ENCODE data around the gene CSRP2. TPM values are rescaled to one million over a fixed set of nuclear protein-coding genes. Genes with fewer than 3 reads are reported as not detected.

CSRP2 gene
- polyA plus RNA-seq, 3 donors, result 0.07 TPM; not detected in 2

- H3K27me3 Mint-ChIP-seq (ENCODE audit: low read depth in 3 of 3), result no peaks in the 10 kb centered on the region
- no peaks in the 10 kb centered on the region for H3K4me1 Mint-ChIP-seq
- no peaks in the 10 kb centered on the region for H3K79me2 ChIP-seq (ENCODE audit: insufficient read depth, low read length)
- intact Hi-C loops (cut with micrococcal nuclease), result no loop called here
- H3K4me3 ChIP-seq (replicated peaks in 1 of 3; ENCODE audit: low read depth in 2 of 3, low read length in 3 of 3), result no peak overlapping the region
- peaks cover 0 to 3% (median 2%) of the 10 kb centered on the region in 7 donors for H3K9me3 Mint-ChIP-seq
- H3K36me3 Mint-ChIP-seq, result no peaks in the 10 kb centered on the region
- no peaks in the 10 kb centered on the region for H3K4me1 ChIP-seq (ENCODE audit: control insufficient read depth in 1 of 2, insufficient read depth in 2 of 2, low read length in 2 of 2)
- H3K36me3 ChIP-seq (replicated peaks in 1 of 2; ENCODE audit: control insufficient read depth in 1 of 2, insufficient read depth in 2 of 2, low read length in 2 of 2), result no peaks in the 10 kb centered on the region
- no peaks in the 10 kb centered on the region for H3K27me3 ChIP-seq (ENCODE audit: control insufficient read depth in 2 of 2, insufficient read depth in 2 of 2, low read length in 2 of 2)
- DNase-seq, result no peak
- no peak overlapping the region for H3K27ac Mint-ChIP-seq
- no peaks in the 10 kb centered on the region for H4K20me1 ChIP-seq (ENCODE audit: insufficient read depth, low read length)
- no peak overlapping the region for H2AFZ ChIP-seq (ENCODE audit: insufficient read depth, low read depth, low read length, poor library complexity, severe bottlenecking)
- no peak overlapping the region for H3K4me3 Mint-ChIP-seq
- WGBS (ENCODE audit: insufficient coverage), result 71% methylated on average over 1 of the region's 6 CpGs
- TF ChIP-seq CTCF (IDR thresholded peaks at IDR 0.05), result no peak
- H3K4me2 ChIP-seq (replicated peaks; ENCODE audit: extremely low read depth, low read length, poor library complexity, severe bottlenecking), result no peak overlapping the region
- no peak overlapping the region for H3K27ac ChIP-seq (ENCODE audit: low read depth in 1 of 2, low read length in 2 of 2)
- no peaks in the 10 kb centered on the region for H3K9me3 ChIP-seq (replicated peaks in 1 of 2; ENCODE audit: control insufficient read depth in 1 of 2, insufficient read depth in 1 of 2, low read length in 2 of 2)
- H3K9ac ChIP-seq (ENCODE audit: insufficient read depth, low read length, poor library complexity, severe bottlenecking), result no peak overlapping the region
Observed at GRCh38 chr12:76908303-76909017, 29.6 kb upstream of the CSRP2 start.

GRCh38 chr12:76901628-76902380 lies 23.0 kb upstream of the CSRP2 start:
- no peaks in the 10 kb centered on the region for H3K9me3 ChIP-seq (replicated peaks in 1 of 2; ENCODE audit: control insufficient read depth in 1 of 2, insufficient read depth in 1 of 2, low read length in 2 of 2)
- no peak for TF ChIP-seq CTCF (IDR thresholded peaks at IDR 0.05)
- H3K4me1 Mint-ChIP-seq, result peaks cover 7% of the 10 kb centered on the region
- no peak for DNase-seq
- H3K36me3 ChIP-seq (replicated peaks in 1 of 2; ENCODE audit: control insufficient read depth in 1 of 2, insufficient read depth in 2 of 2, low read length in 2 of 2), result no peaks in the 10 kb centered on the region
- H3K36me3 Mint-ChIP-seq, result no peaks in the 10 kb centered on the region
- H4K20me1 ChIP-seq (ENCODE audit: insufficient read depth, low read length), result no peaks in the 10 kb centered on the region
- no CpG with 5 or more reads among the region's 4 CpGs for WGBS (ENCODE audit: insufficient coverage)
- H3K27me3 Mint-ChIP-seq (ENCODE audit: low read depth in 3 of 3), result peaks cover 0 to 2% (median 0%) of the 10 kb centered on the region in 3 donors
- H3K27ac Mint-ChIP-seq, result no peak overlapping the region
- H3K9me3 Mint-ChIP-seq, result peaks cover 0 to 3% (median 2%) of the 10 kb centered on the region in 7 donors
- no peaks in the 10 kb centered on the region for H3K27me3 ChIP-seq (ENCODE audit: control insufficient read depth in 2 of 2, insufficient read depth in 2 of 2, low read length in 2 of 2)
- H2AFZ ChIP-seq (ENCODE audit: insufficient read depth, low read depth, low read length, poor library complexity, severe bottlenecking), result no peak overlapping the region
- H3K9ac ChIP-seq (ENCODE audit: insufficient read depth, low read length, poor library complexity, severe bottlenecking), result no peak overlapping the region
- no peak overlapping the region for H3K4me3 ChIP-seq (replicated peaks in 1 of 3; ENCODE audit: low read depth in 2 of 3, low read length in 3 of 3)
- intact Hi-C loops (cut with micrococcal nuclease), result no loop called here
- H3K4me1 ChIP-seq (ENCODE audit: control insufficient read depth in 1 of 2, insufficient read depth in 2 of 2, low read length in 2 of 2), result no peaks in the 10 kb centered on the region
- no peak overlapping the region for H3K4me3 Mint-ChIP-seq
- H3K79me2 ChIP-seq (ENCODE audit: insufficient read depth, low read length), result no peaks in the 10 kb centered on the region
- no peak overlapping the region for H3K27ac ChIP-seq (ENCODE audit: low read depth in 1 of 2, low read length in 2 of 2)
- no peak overlapping the region for H3K4me2 ChIP-seq (replicated peaks; ENCODE audit: extremely low read depth, low read length, poor library complexity, severe bottlenecking)
